T-helper 1 cell treated with Interleukin-12 subunit alpha and Interleukin-12 subunit beta and Interleukin-4 antibody, amounts not matched to agents 30 μg/mL and 1 μg/mL, for 36 hours (primary cell): Measurements from ENCODE around the gene FGGY.
"Not testable (repeated sequence)": the region's sequence is repeated elsewhere in the genome, so short reads cannot be mapped to it uniquely, and the experiment has no call there.

ENCODE experiments used
- H3K27ac Mint-ChIP-seq: one replicate; pipeline ENCODE4 v1.8.0; 2021; ENCODE audit warnings: mild to moderate bottlenecking, mixed read lengths
- H3K27me3 Mint-ChIP-seq: one replicate; pipeline ENCODE4 v1.8.0; 2021; ENCODE audit warnings: low read depth, mixed read lengths
- H3K36me3 Mint-ChIP-seq: one replicate; pipeline ENCODE4 v1.8.0; 2021; ENCODE audit warnings: low read depth, mixed read lengths
- H3K4me1 Mint-ChIP-seq: one replicate; pipeline ENCODE4 v1.8.0; 2021; ENCODE audit warnings: low read depth, mixed read lengths
- H3K4me3 Mint-ChIP-seq: one replicate; pipeline ENCODE4 v1.8.0; 2021; ENCODE audit warnings: mild to moderate bottlenecking, moderate library complexity, mixed read lengths
- H3K9me3 Mint-ChIP-seq: one replicate; pipeline ENCODE4 v1.8.0; 2021; ENCODE audit warnings: mixed read lengths

Gene FGGY

DNA sequence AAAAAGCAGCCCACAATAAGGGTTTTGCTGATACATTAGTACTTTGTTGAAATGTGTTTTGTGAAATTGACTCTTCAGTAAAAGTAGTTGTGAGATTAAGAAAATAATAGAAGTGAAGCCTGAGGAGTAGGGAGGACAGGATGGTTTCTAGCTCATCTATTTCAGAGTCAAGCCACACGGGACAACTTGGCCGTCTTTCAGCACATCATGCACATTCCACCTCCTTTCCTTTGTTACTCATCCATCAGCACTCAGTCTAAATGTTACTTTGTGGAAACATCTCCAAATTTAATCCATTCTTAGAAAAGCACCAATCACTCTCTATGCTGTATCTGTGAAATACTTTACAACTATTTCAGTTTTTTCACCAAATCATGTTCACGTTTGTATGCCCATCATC is 223.3 kb downstream of the FGGY start:
- H3K4me1 Mint-ChIP-seq, result no peaks in the 10 kb centered on the region
- no peak overlapping the region for H3K4me3 Mint-ChIP-seq
- H3K27me3 Mint-ChIP-seq, result no peaks in the 10 kb centered on the region
- H3K9me3 Mint-ChIP-seq, result no peaks in the 10 kb centered on the region
- no peak overlapping the region for H3K27ac Mint-ChIP-seq
- no peaks in the 10 kb centered on the region for H3K36me3 Mint-ChIP-seq

DNA sequence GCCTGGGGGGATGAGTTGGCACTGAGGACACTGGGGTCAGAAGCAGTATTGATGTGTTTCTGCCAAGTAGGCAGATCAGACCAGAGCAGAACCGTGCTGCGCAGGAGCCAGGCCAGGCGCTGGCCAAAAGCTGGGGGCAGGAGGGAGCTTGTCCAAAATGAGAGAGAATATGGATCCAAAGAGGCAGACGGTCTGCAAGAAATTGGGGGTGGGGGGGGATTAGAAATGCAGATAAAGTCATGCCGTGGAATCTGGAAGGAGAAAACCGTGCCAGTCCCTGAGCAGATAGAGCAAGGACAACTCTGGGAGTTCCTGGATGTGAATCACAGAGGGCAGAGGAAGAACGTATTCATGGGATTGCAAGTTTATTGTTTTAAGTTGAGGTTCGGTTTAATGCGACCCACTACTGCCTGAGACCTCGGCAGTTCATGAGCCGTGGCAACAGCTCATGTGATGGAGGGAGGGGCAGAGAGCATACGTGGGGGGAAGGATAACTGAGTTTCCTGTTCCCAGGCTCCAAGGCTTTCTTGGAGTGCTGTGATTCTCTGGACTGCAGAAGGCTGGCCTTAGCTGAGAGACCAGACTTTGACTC is 224.0 kb downstream of the FGGY start:
- no peak overlapping the region for H3K4me3 Mint-ChIP-seq
- H3K27me3 Mint-ChIP-seq, result no peaks in the 10 kb centered on the region
- no peaks in the 10 kb centered on the region for H3K36me3 Mint-ChIP-seq
- H3K27ac Mint-ChIP-seq, result no peak overlapping the region
- H3K4me1 Mint-ChIP-seq, result no peaks in the 10 kb centered on the region
- no peaks in the 10 kb centered on the region for H3K9me3 Mint-ChIP-seq

DNA sequence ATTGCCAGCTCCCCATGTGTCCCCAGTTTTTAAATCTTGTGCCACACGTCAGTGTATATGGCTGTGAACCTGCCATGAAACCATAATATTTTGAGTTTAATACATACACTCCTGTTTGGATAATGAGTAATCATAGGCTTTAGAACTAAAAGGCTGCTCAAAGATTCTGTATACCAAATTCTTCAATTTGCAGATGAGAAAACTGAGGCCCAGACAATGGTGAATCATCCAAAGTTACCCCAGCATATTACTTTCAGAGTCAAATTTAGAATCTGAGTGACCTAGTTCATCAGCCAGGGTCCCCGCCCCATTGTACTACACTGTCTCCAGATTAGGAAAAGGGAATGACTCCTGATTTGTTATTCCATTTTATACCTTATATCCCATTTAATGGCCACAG is 224.6 kb downstream of the FGGY start:
- H3K4me3 Mint-ChIP-seq, result no peak overlapping the region
- H3K36me3 Mint-ChIP-seq, result no peaks in the 10 kb centered on the region
- H3K9me3 Mint-ChIP-seq, result no peaks in the 10 kb centered on the region
- H3K27ac Mint-ChIP-seq, result no peak overlapping the region
- H3K4me1 Mint-ChIP-seq, result no peaks in the 10 kb centered on the region
- no peaks in the 10 kb centered on the region for H3K27me3 Mint-ChIP-seq

- no peak overlapping the region for H3K27ac Mint-ChIP-seq
- H3K4me3 Mint-ChIP-seq, result no peak overlapping the region
- no peaks in the 10 kb centered on the region for H3K36me3 Mint-ChIP-seq
- no peaks in the 10 kb centered on the region for H3K9me3 Mint-ChIP-seq
- H3K27me3 Mint-ChIP-seq, result no peaks in the 10 kb centered on the region
- no peaks in the 10 kb centered on the region for H3K4me1 Mint-ChIP-seq
Measured at GRCh38 chr1:59522925-59523505, 226.1 kb downstream of the FGGY start.

GRCh38 chr1:59523745-59524450 is 227.0 kb downstream of the FGGY start:
- no peaks in the 10 kb centered on the region for H3K36me3 Mint-ChIP-seq
- no peaks in the 10 kb centered on the region for H3K9me3 Mint-ChIP-seq
- no peak overlapping the region for H3K27ac Mint-ChIP-seq
- H3K4me3 Mint-ChIP-seq, result no peak overlapping the region
- no peaks in the 10 kb centered on the region for H3K27me3 Mint-ChIP-seq
- no peaks in the 10 kb centered on the region for H3K4me1 Mint-ChIP-seq

- no peaks in the 10 kb centered on the region for H3K9me3 Mint-ChIP-seq
- H3K4me3 Mint-ChIP-seq, result no peak overlapping the region
- no peaks in the 10 kb centered on the region for H3K4me1 Mint-ChIP-seq
- H3K27me3 Mint-ChIP-seq, result no peaks in the 10 kb centered on the region
- no peaks in the 10 kb centered on the region for H3K36me3 Mint-ChIP-seq
- no peak overlapping the region for H3K27ac Mint-ChIP-seq
Measured at GRCh38 chr1:59526240-59526639, 229.3 kb downstream of the FGGY start.

GRCh38 chr1:59528471-59528870 is 231.6 kb downstream of the FGGY start:
- peaks cover 1% of the 10 kb centered on the region for H3K36me3 Mint-ChIP-seq
- peaks cover 6% of the 10 kb centered on the region for H3K9me3 Mint-ChIP-seq
- H3K27ac Mint-ChIP-seq, result no peak overlapping the region
- no peaks in the 10 kb centered on the region for H3K4me1 Mint-ChIP-seq
- H3K27me3 Mint-ChIP-seq, result no peaks in the 10 kb centered on the region
- H3K4me3 Mint-ChIP-seq, result no peak overlapping the region

- Mint-ChIP-seq H3K36me3 (peaks cover 1% of the 10 kb centered on the region), H3K27ac (no peak overlapping the region), H3K4me3 (no peak overlapping the region), H3K27me3 (peaks cover under 1% of the 10 kb centered on the region), H3K9me3 (peaks cover 6% of the 10 kb centered on the region), H3K4me1 (no peaks in the 10 kb centered on the region)
Measured at GRCh38 chr1:59528900-59529299, 232.0 kb downstream of the FGGY start.

DNA sequence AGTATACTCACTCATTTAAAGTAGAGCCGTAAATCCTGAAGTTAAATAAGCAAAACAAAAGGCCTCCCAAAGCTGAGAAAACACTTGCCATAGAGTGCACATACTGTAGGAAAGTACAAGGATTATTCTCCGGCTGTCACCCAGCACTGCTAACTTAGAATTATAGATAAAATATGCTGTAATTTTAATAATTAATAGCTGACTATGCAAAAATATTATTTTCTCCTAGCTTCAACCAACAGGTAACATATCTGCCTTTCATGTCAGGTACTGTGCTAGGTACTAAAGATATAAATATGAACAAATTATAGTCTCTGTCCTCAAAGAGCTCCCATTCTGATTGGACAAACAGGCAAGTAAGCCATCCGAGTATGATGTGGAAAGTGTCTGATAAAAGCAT is 233.2 kb downstream of the FGGY start:
- peaks cover 3% of the 10 kb centered on the region for H3K27me3 Mint-ChIP-seq
- H3K36me3 Mint-ChIP-seq, result peaks cover 1% of the 10 kb centered on the region
- H3K9me3 Mint-ChIP-seq, result peaks cover 10% of the 10 kb centered on the region
- no peak overlapping the region for H3K4me3 Mint-ChIP-seq
- no peak overlapping the region for H3K27ac Mint-ChIP-seq
- no peaks in the 10 kb centered on the region for H3K4me1 Mint-ChIP-seq

GRCh38 chr1:59532102-59532501 is 235.2 kb downstream of the FGGY start:
- Mint-ChIP-seq H3K27me3 (peaks cover 3% of the 10 kb centered on the region), H3K4me1 (no peaks in the 10 kb centered on the region), H3K9me3 (peaks cover 10% of the 10 kb centered on the region), H3K27ac (no peak overlapping the region), H3K4me3 (no peak overlapping the region), H3K36me3 (peaks cover 1% of the 10 kb centered on the region)

GRCh38 chr1:59538476-59538875 is 241.6 kb downstream of the FGGY start:
- H3K36me3 Mint-ChIP-seq, H3K9me3 Mint-ChIP-seq, H3K27ac Mint-ChIP-seq, H3K4me1 Mint-ChIP-seq, H3K4me3 Mint-ChIP-seq, H3K27me3 Mint-ChIP-seq: not testable (repeated sequence)

- H3K4me3 Mint-ChIP-seq, result no peak overlapping the region
- no peaks in the 10 kb centered on the region for H3K36me3 Mint-ChIP-seq
- H3K27me3 Mint-ChIP-seq, result no peaks in the 10 kb centered on the region
- H3K27ac Mint-ChIP-seq, result no peak overlapping the region
- no peaks in the 10 kb centered on the region for H3K9me3 Mint-ChIP-seq
- H3K4me1 Mint-ChIP-seq, result peaks cover 10% of the 10 kb centered on the region
Measured at GRCh38 chr1:59539961-59540681, 243.2 kb downstream of the FGGY start.

- peaks cover 10% of the 10 kb centered on the region for H3K4me1 Mint-ChIP-seq
- no peaks in the 10 kb centered on the region for H3K9me3 Mint-ChIP-seq
- no peaks in the 10 kb centered on the region for H3K36me3 Mint-ChIP-seq
- H3K4me3 Mint-ChIP-seq, result no peak overlapping the region
- no peak overlapping the region for H3K27ac Mint-ChIP-seq
- H3K27me3 Mint-ChIP-seq, result no peaks in the 10 kb centered on the region
Measured at GRCh38 chr1:59541161-59541560, 244.3 kb downstream of the FGGY start.

- H3K4me1 Mint-ChIP-seq, result peaks cover 10% of the 10 kb centered on the region
- H3K27ac Mint-ChIP-seq, result no peak overlapping the region
- no peaks in the 10 kb centered on the region for H3K36me3 Mint-ChIP-seq
- H3K4me3 Mint-ChIP-seq, result no peak overlapping the region
- no peaks in the 10 kb centered on the region for H3K27me3 Mint-ChIP-seq
- no peaks in the 10 kb centered on the region for H3K9me3 Mint-ChIP-seq
Measured at GRCh38 chr1:59541891-59542290, 245.0 kb downstream of the FGGY start.

DNA sequence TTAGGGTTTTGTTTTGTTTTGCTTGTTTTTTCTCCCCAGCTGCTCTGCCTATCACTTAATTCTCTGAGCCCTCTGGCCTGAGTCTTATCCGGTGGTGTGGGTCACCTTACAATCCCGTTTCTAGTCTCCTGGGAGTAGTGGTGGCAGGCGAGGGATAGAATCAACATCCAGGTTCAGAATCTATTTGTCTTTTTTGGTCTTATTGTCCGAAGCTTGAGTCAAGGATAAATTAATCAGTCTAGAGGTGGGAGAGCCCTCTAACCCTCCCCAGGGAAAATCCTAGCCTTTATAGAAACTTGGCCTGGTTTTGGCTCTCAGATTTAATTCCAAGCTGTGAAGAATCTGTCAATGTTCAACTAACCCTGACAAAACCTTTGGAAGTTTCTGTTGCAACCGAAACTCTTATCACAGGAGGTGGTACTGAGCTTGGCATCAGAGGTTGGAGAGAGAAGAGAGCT is 246.3 kb downstream of the FGGY start:
- no peak overlapping the region for H3K27ac Mint-ChIP-seq
- H3K4me1 Mint-ChIP-seq, result peaks cover 10% of the 10 kb centered on the region
- no peaks in the 10 kb centered on the region for H3K36me3 Mint-ChIP-seq
- H3K9me3 Mint-ChIP-seq, result no peaks in the 10 kb centered on the region
- H3K4me3 Mint-ChIP-seq, result no peak overlapping the region
- H3K27me3 Mint-ChIP-seq, result no peaks in the 10 kb centered on the region
